Measurements from ENCODE around the gene DNAH17. TPM values are rescaled to one million over a fixed set of nuclear protein-coding genes. Genes with fewer than 3 reads are reported as not detected.

DNAH17 gene
- total and polyA plus RNA-seq, 2 of the 8 experiments (the other 6 are each of a cell fraction or from before 2014, with no cell fraction given), result 0.14 to 0.67 TPM

DNA sequence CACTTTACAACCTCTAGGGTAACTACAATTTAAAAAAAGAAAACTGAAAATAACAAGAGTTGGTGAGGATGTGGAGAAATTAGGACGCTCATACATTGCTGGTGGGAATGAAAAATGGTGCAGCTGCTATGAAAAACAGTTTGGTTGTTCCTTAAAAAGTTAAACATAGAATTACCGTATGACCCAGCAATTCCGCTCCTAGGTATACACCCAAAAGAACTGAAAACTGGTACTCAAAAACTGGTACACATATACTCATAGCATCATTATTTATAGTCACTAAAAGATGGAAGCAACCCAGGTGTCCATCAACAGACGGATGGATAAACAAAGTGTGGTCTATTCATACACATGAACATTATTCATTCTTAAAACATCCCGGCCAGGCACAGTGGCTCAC, 42.9 kb upstream of the DNAH17 start:
- Histone ChIP-seq H2BK12ac (ENCODE audit: low read depth, low read length) (no peak overlapping the region), H4K5ac (ENCODE audit: insufficient read length, low read depth, low read length) (no peak overlapping the region), H4K91ac (replicated peaks; ENCODE audit: insufficient read length, low read length) (no peak overlapping the region), H3K23ac (ENCODE audit: insufficient read length) (no peak overlapping the region), H4K20me1 (replicated peaks in 1 of 2; ENCODE audit: control insufficient read depth in 1 of 2, insufficient read depth in 2 of 2, low read length in 2 of 2) (no peaks in the 10 kb centered on the region), H2AK5ac (ENCODE audit: low read depth, low read length) (no peak overlapping the region), H3K56ac (replicated peaks; ENCODE audit: insufficient read length, low read depth, low read length) (no peak overlapping the region), H3K9me3 (ENCODE audit: insufficient read depth in 2 of 2, low read depth in 1 of 2, low read length in 1 of 2) (no peaks in the 10 kb centered on the region), H3K27ac (ENCODE audit: low read depth, low read length) (no peak overlapping the region), H3K4me2 (ENCODE audit: insufficient read depth in 1 of 2, low read depth in 2 of 2, low read length in 2 of 2) (no peak overlapping the region), H3K4ac (replicated peaks; ENCODE audit: insufficient read length, low read depth, low read length) (no peak overlapping the region), H2BK15ac (ENCODE audit: low read length) (no peak overlapping the region), H3K4me3 (ENCODE audit: extremely low read depth in 1 of 4, insufficient read depth in 2 of 4, low read depth in 3 of 4, low read length in 4 of 4) (no peak overlapping the region), H3K23me2 (ENCODE audit: low read depth, low read length) (no peaks in the 10 kb centered on the region), H2BK5ac (ENCODE audit: low read depth, low read length) (no peak overlapping the region), H3K9ac (replicated peaks in 1 of 4; ENCODE audit: extremely low read depth in 1 of 4, low read depth in 3 of 4, low read length in 3 of 4) (no peak overlapping the region), H4K8ac (ENCODE audit: extremely low read depth, insufficient read depth, low read length) (no peak overlapping the region), H3K79me2 (ENCODE audit: control insufficient read depth in 1 of 2, insufficient read depth in 2 of 2, low read length in 2 of 2) (no peaks in the 10 kb centered on the region), H3K79me1 (ENCODE audit: low read depth, low read length) (no peaks in the 10 kb centered on the region), H3K36me3 (ENCODE audit: control insufficient read depth in 2 of 4, insufficient read depth in 4 of 4, low read length in 3 of 4) (no peaks in the 10 kb centered on the region), H2AFZ (ENCODE audit: low read length) (no peak overlapping the region), H3K14ac (ENCODE audit: insufficient read length) (no peak overlapping the region), H3K27me3 (replicated peaks in 1 of 4; ENCODE audit: control insufficient read depth in 3 of 4, extremely low read depth in 1 of 4, insufficient read depth in 3 of 4, low read length in 3 of 4) (no peaks in the 10 kb centered on the region; a peak in 1 of 7 replicates), H3K4me1 (replicated peaks in 1 of 4; ENCODE audit: control insufficient read depth in 3 of 4, insufficient read depth in 4 of 4, low read length in 3 of 4) (no peaks in the 10 kb centered on the region), H2BK20ac (ENCODE audit: low read length) (no peak overlapping the region), H2BK120ac (replicated peaks; ENCODE audit: low read depth, low read length) (no peak overlapping the region), H3K18ac (ENCODE audit: extremely low read depth, low read length) (no peak overlapping the region)
- ChIA-PET POLR2A (ENCODE audit: partially characterized antibody) (no interaction called here), CTCF (ENCODE audit: partially characterized antibody) (no interaction called here)
- WGBS, 2 experiments (ENCODE audit: extremely low coverage in 1 of 2, insufficient coverage in 1 of 2, insufficient read length in 1 of 2, insufficient replicate concordance in 2 of 2, low coverage in 1 of 2, low lambda C conversion rate in 2 of 2, missing lambda C conversion rate in 1 of 2), result 82% methylated on average over 5 of the region's 5 CpGs; no CpG with 5 or more reads in 1 of the 2 experiments
- TF ChIP-seq CHD1 (IDR thresholded peaks at IDR 0.05; ENCODE audit: low read depth, low read length), result no peak
- TF ChIP-seq CHD2 (IDR thresholded peaks at IDR 0.05; ENCODE audit: low read length), result no peak
- TF ChIP-seq BACH1 (IDR thresholded peaks at IDR 0.05; ENCODE audit: low read length), result no peak
- TF ChIP-seq SIRT6 (IDR thresholded peaks at IDR 0.05; ENCODE audit: low read length), result no peak
- no peak for TF ChIP-seq KDM5A (IDR thresholded peaks at IDR 0.05; ENCODE audit: low read length)
- TF ChIP-seq SIX5 (IDR thresholded peaks at IDR 0.05; ENCODE audit: low read depth, low read length), result no peak
- no peak for TF ChIP-seq CTBP2 (IDR thresholded peaks at IDR 0.05; ENCODE audit: borderline replicate concordance, insufficient read depth, insufficient read length, low read length)
- TF ChIP-seq, protein P1, sequence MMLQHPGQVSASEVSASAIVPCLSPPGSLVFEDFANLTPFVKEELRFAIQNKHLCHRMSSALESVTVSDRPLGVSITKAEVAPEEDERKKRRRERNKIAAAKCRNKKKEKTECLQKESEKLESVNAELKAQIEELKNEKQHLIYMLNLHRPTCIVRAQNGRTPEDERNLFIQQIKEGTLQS (IDR thresholded peaks at IDR 0.05; ENCODE audit: insufficient read depth, low read depth, low read length), result no peak
- no peak for TF ChIP-seq CREB1 (IDR thresholded peaks at IDR 0.05)
- no peak for TF ChIP-seq TBP (IDR thresholded peaks at IDR 0.05; ENCODE audit: low read depth, low read length)
- TF ChIP-seq, protein P2, sequence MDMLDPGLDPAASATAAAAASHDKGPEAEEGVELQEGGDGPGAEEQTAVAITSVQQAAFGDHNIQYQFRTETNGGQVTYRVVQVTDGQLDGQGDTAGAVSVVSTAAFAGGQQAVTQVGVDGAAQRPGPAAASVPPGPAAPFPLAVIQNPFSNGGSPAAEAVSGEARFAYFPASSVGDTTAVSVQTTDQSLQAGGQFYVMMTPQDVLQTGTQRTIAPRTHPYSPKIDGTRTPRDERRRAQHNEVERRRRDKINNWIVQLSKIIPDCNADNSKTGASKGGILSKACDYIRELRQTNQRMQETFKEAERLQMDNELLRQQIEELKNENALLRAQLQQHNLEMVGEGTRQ (IDR thresholded peaks at IDR 0.05; ENCODE audit: low read length), result no peak
- TF ChIP-seq EGR1 (IDR thresholded peaks at IDR 0.05; ENCODE audit: borderline replicate concordance, low read depth, low read length), result no peak
- TF ChIP-seq ASH2L (IDR thresholded peaks at IDR 0.05; ENCODE audit: low read length), result no peak
- no peak for TF ChIP-seq POU5F1 (IDR thresholded peaks at IDR 0.05; ENCODE audit: low read depth, low read length)
- DNase-seq (ENCODE audit: low read depth in 1 of 2, low spot score in 2 of 2) (no peak), FAIRE-seq (no peak)
